ENCODE measurements around the gene CEP89. TPM values are rescaled to one million over a fixed set of nuclear protein-coding genes. Genes with fewer than 3 reads are reported as not detected.
"Not testable (repeated sequence)": the region's sequence is repeated elsewhere in the genome, so short reads cannot be mapped to it uniquely, and the experiment has no call there.

Gene CEP89
- total and polyA plus RNA-seq, 2 donors: 13.9 to 15.4 TPM

DNA sequence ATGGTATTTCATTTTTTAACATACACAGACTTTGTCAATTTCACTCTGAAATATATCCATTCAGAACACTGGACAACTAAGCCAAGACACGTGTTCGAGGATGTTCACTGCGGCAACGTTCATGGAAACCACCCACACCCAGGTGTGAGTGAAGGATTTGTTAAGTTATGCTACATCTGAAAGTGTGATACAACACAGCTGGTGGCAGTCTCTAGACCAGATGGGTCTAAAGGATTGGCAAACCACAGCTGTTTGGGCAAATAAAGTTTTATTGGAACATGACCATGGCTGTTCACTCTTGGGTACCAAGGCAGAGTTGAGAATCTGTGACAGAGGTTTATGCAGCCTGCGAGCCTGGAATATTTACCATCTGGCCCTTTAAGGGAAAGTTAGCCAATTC lies 114.2 kb downstream of the CEP89 start:
- Histone ChIP-seq H3K4me3 (ENCODE audit: low read depth, low read length) (no peak overlapping the region), H3K4me1 (ENCODE audit: insufficient read depth) (no peaks in the 10 kb centered on the region), H3K27ac (ENCODE audit: low read depth) (no peak overlapping the region), H3K36me3 (ENCODE audit: insufficient read depth) (no peaks in the 10 kb centered on the region)
- 82% methylated on average over 5 of the region's 5 CpGs for WGBS
- no peak for DNase-seq (ENCODE audit: extremely low spot score)

DNA sequence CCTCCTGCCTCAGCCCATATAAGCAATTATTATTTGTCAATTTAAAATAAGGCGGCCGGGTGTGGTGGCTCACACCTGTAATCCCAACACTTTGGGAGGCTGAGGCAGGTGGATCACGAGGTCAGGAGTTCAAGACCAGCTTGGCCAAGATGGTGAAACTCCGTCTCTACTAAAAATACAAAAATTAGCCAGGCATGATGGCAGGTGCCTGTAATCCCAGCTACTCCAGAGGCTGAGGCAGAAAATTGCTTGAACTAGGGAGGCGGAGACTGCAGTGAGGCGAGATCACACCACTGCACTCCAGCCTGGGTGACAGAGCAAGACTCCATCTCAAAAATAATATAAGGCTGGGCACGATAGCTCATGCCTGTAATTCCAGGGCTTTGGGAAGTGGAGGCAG lies 114.9 kb downstream of the CEP89 start:
- not testable (repeated sequence) for H3K4me1 ChIP-seq (ENCODE audit: insufficient read depth); H3K36me3 ChIP-seq (ENCODE audit: insufficient read depth); H3K4me3 ChIP-seq (ENCODE audit: low read depth, low read length); H3K27ac ChIP-seq (ENCODE audit: low read depth); DNase-seq (ENCODE audit: extremely low spot score)
- 94% methylated on average over 7 of the region's 7 CpGs for WGBS

DNA sequence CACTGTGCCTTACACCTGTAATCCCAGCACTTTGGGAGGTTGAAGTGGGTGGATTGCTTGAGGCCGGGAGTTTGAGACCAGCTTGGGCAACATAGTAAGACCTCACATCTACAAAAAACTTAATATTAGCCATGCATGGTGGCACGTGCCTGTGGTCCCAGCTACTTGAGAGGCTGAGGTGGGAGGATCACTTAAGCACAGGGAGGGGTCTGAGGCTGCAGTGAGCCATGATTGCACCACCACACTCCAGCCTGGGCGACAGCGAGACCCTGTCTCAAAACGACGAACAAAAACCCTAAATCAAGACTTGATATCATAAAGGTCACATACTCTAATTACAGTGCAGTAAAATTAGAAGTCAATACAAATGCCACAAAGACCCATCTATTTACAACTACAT lies 119.5 kb downstream of the CEP89 start:
- WGBS: 87% methylated on average over 6 of the region's 6 CpGs
- DNase-seq (ENCODE audit: extremely low spot score): no peak
- Histone ChIP-seq H3K27ac (ENCODE audit: low read depth) (no peak overlapping the region), H3K4me1 (ENCODE audit: insufficient read depth) (no peaks in the 10 kb centered on the region), H3K36me3 (ENCODE audit: insufficient read depth) (no peaks in the 10 kb centered on the region), H3K4me3 (ENCODE audit: low read depth, low read length) (no peak overlapping the region)

DNA sequence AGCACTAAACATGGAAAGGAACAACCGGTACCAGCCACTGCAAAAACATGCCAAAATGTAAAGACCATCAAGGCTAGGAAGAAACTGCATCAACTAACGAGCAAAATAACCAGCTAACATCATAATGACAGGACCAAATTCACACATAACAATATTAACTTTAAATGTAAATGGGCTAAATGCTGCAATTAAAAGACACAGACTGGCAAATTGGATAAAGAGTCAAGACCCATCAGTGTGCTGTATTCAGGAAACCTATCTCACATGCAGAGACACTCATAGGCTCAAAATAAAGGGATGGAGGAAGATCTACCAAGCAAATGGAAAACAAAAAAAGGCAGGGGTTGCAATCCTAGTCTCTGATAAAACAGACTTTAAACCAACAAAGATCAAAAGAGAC lies 123.7 kb downstream of the CEP89 start:
- not testable (repeated sequence) for DNase-seq (ENCODE audit: extremely low spot score); H3K36me3 ChIP-seq (ENCODE audit: insufficient read depth); H3K4me3 ChIP-seq (ENCODE audit: low read depth, low read length); H3K4me1 ChIP-seq (ENCODE audit: insufficient read depth); H3K27ac ChIP-seq (ENCODE audit: low read depth)
- WGBS: no CpG with 5 or more reads among the region's 2 CpGs

DNA sequence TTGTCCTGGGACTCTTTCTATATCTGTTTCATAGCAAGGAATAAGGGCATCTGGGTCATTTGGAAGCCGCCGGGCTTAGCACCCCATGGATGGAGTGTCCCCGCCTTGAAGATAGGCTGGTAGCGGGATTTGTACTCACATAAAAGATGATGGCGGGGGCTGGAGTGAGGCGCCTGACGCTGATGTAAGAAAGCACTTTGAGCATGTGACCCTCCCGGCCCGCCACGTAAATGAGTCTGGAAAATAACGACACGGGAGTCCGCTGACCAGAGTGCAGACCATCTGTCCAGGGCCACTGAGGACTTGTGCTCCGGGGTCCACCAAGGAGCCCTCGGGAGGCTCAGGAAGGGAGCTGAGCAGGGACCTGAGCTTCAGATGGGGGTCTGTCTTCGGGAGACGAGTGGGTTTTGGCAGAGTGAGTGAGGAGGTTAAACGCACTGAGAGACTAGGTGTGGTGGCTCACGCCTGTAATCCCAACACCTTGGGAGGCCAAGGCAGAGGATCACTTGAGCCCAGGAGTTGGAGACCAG lies 128.0 kb downstream of the CEP89 start:
- Histone ChIP-seq H3K4me3 (ENCODE audit: low read depth, low read length) (no peak overlapping the region), H3K4me1 (ENCODE audit: insufficient read depth) (no peaks in the 10 kb centered on the region), H3K36me3 (ENCODE audit: insufficient read depth) (no peaks in the 10 kb centered on the region), H3K27ac (ENCODE audit: low read depth) (no peak overlapping the region)
- DNase-seq (ENCODE audit: extremely low spot score): no peak
- WGBS: 93% methylated on average over 19 of the region's 19 CpGs

DNA sequence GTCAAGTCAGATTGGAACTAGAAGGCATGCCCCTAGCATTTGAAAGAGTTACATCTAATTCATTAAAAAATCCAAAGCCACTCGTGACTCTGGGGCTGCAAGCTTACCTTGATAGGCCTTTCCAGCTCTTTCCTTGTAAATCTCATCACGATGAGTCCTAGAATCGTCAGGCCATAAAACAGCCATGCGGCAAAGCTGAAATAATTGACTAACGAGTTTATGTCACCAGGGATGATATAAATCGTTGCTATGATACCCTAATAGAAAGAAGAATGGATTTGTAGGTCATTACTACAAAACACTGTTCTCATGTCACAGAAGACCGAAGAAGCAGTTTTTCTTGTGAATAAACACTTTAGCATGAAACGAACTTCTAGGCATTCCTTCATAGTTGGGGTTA lies 129.7 kb downstream of the CEP89 start:
- no peaks in the 10 kb centered on the region for H3K4me1 ChIP-seq (ENCODE audit: insufficient read depth)
- no peaks in the 10 kb centered on the region for H3K36me3 ChIP-seq (ENCODE audit: insufficient read depth)
- no peak for DNase-seq (ENCODE audit: extremely low spot score)
- H3K4me3 ChIP-seq (ENCODE audit: low read depth, low read length): no peak overlapping the region
- no peak overlapping the region for H3K27ac ChIP-seq (ENCODE audit: low read depth)
- WGBS: 64% methylated on average over 8 of the region's 8 CpGs

DNA sequence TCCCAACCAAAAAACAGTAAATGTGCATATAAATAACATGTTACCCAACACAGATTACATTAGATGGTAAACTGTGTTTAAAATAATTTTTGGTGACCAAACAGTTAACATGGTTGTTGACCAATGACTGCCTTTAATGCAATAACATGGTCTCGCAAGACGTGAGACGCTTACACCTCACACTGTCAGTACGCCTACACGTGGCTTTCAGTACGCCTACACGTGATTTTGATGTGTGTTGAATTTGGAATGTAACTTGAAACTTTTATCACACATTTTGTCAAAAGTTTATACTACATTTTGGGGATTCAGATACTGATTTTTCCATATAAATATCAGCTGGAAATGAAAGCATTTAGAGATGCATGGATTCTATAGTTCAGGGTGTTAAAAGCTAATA lies 134.2 kb downstream of the CEP89 start:
- Histone ChIP-seq H3K27ac (ENCODE audit: low read depth) (no peak overlapping the region), H3K4me1 (ENCODE audit: insufficient read depth) (no peaks in the 10 kb centered on the region), H3K4me3 (ENCODE audit: low read depth, low read length) (no peak overlapping the region), H3K36me3 (ENCODE audit: insufficient read depth) (no peaks in the 10 kb centered on the region)
- 72% methylated on average over 7 of the region's 7 CpGs for WGBS
- DNase-seq (ENCODE audit: extremely low spot score): no peak

DNA sequence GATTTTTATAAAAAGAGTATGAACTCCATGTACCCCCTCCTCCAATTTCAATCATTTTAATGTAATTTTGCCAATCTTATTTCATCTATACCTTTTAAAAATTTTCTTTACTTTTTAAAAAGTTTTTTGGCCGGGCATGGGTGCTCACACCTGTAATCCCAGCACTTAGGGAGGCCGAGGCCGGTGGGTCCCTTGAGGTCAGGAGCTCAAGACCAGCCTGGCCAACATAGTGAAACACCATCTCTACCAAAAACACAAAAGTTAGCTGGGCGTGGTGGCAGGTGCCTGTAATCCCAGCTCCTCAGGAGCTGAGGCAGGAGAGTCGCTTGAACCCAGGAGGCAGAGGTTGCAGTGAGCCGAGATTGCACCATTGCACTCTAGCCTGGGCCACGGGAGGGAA lies 138.4 kb downstream of the CEP89 start:
- H3K4me1 ChIP-seq (ENCODE audit: insufficient read depth); DNase-seq (ENCODE audit: extremely low spot score); H3K36me3 ChIP-seq (ENCODE audit: insufficient read depth); H3K27ac ChIP-seq (ENCODE audit: low read depth); H3K4me3 ChIP-seq (ENCODE audit: low read depth, low read length): not testable (repeated sequence)
- WGBS: 93% methylated on average over 7 of the region's 7 CpGs

DNA sequence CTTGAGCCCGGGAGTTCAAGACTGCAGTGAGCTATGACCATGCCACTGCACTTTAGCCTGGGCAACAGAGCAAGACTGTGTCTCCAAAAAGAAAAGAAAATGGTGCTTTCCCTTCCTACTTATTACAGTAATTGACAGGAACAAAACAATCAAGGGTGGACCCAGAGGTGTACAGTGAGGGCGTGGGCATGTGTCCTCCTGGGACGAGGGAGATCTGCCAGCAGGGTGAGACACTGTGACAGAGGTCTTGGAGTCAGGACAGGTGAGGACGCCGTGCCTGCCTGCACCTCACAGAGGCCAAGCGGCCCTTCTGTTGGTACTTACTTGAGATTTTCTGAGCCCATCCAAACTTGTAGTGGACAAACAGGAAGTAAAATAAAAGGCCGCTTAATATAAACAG lies 138.9 kb downstream of the CEP89 start:
- H3K4me3 ChIP-seq (ENCODE audit: low read depth, low read length); H3K36me3 ChIP-seq (ENCODE audit: insufficient read depth); H3K27ac ChIP-seq (ENCODE audit: low read depth); DNase-seq (ENCODE audit: extremely low spot score); H3K4me1 ChIP-seq (ENCODE audit: insufficient read depth): not testable (repeated sequence)
- WGBS: 89% methylated on average over 7 of the region's 7 CpGs

DNA sequence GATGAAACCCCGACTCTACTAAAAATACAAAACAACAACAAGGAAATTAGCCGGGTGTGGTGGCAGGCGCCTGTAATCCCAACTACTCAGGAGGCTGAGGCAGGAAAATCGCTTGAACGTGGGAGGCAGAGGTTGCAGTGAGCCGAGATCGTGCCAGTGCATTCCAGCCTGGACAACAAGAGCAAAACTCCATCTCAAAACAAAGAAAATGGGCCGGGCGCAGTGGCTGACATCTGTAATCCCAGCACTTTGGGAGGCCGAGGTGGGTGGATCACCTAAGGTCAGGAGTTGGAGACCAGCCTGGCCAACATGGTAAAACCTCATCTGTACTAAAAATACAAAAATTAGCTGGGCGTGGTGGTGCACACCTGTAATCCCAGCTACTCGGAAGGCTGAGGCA lies 139.7 kb downstream of the CEP89 start:
- 93% methylated on average over 12 of the region's 12 CpGs for WGBS
- H3K36me3 ChIP-seq (ENCODE audit: insufficient read depth); H3K4me3 ChIP-seq (ENCODE audit: low read depth, low read length); DNase-seq (ENCODE audit: extremely low spot score); H3K27ac ChIP-seq (ENCODE audit: low read depth); H3K4me1 ChIP-seq (ENCODE audit: insufficient read depth): not testable (repeated sequence)

DNA sequence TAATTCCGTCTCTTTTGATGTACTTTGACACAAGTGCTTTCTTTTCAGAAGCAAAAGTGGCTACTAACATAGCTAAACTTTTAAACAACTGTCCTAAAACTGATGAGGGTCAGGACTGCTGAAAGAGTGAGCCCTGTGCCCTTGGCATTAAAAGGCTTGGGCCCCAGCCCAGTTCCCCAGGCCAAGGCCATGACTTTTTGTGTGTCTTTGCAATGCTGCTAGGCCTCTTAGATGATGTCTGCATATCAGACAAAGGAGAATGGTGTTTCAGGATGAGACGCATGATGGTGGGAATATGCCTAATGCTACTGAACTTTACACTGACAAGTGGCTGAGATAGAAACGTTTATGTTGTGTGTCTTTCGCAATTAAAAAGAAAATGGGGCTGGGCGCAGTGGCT lies 140.1 kb downstream of the CEP89 start:
- Histone ChIP-seq H3K27ac (ENCODE audit: low read depth) (no peak overlapping the region), H3K36me3 (ENCODE audit: insufficient read depth) (no peaks in the 10 kb centered on the region)
- no peak for DNase-seq (ENCODE audit: extremely low spot score)

DNA sequence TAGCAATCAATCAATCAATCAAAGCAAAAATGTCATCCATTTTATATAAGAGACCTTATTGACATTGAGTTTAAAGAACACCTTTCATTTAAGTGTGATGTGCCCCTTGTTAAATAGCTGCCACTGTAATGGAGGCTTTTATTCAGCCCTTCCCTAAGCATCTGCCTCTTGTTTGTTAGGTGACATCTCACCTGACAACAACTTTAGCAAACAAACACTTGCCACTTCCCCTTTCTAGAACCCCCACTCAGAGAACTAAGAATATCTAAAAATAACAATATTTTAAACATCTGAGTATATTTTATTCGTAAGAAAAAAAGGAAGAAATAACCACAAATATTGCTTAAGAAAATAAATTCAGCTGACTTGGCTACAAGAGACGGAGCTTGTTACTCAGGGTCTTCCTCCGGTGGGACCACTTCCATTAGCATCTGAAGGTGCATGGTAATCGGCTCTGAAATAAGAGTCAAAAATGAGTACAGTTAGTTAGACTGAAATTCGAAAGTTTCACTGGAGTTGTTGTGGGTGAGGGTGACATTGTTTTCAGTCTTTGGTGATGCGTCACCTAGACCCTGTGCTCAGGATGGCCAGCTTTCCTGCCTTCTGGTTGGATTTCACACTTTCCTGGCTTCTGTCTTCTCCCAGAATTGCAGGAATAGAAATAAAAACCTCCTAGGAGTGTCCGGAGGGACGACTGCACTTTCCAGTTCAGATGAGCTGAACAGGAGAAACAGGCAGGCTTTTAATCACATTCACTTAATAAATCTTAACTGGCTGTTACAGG lies 141.3 kb downstream of the CEP89 start:
- Histone ChIP-seq H3K27ac (ENCODE audit: low read depth) (no peak overlapping the region), H3K4me1 (ENCODE audit: insufficient read depth) (no peaks in the 10 kb centered on the region), H3K4me3 (ENCODE audit: low read depth, low read length) (no peak overlapping the region), H3K36me3 (ENCODE audit: insufficient read depth) (no peaks in the 10 kb centered on the region)
- DNase-seq (ENCODE audit: extremely low spot score): no peak
- 80% methylated on average over 8 of the region's 8 CpGs for WGBS

More for the DNA sequence above, 140.1 kb downstream of the CEP89 start:
- 91% methylated on average over 5 of the region's 5 CpGs for WGBS
- H3K4me3 ChIP-seq (ENCODE audit: low read depth, low read length): no peak overlapping the region
- no peaks in the 10 kb centered on the region for H3K4me1 ChIP-seq (ENCODE audit: insufficient read depth)

DNA sequence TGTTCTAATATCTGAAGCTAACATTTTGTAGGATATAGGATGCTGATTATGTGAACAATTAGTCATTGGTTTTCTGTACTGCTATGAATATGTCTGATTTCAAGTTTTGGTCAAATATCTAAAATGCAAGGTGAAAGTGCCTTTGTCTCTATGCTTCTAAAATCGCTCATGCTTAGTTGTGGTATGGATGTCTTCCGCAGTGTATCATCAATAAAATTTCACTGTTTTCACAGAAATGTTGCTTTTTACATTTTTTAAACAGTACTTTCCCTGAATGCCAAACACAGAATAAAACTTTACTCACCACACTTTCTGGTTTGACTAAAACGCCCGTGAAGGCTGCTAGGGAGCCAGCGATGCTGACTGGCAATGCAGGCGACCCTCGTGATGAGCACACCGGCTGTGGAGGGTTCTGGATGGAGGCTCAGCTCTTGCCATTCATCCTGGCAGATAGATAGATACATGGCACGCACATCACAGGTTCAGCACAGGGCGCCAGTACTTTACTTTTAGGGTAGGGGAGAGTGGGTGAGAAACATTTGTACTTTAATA lies 142.3 kb downstream of the CEP89 start:
- H3K27ac ChIP-seq (ENCODE audit: low read depth): no peak overlapping the region
- no peak for DNase-seq (ENCODE audit: extremely low spot score)
- H3K4me3 ChIP-seq (ENCODE audit: low read depth, low read length): no peak overlapping the region
- 92% methylated on average over 10 of the region's 10 CpGs for WGBS
- no peaks in the 10 kb centered on the region for H3K36me3 ChIP-seq (ENCODE audit: insufficient read depth)
- H3K4me1 ChIP-seq (ENCODE audit: insufficient read depth): no peaks in the 10 kb centered on the region

DNA sequence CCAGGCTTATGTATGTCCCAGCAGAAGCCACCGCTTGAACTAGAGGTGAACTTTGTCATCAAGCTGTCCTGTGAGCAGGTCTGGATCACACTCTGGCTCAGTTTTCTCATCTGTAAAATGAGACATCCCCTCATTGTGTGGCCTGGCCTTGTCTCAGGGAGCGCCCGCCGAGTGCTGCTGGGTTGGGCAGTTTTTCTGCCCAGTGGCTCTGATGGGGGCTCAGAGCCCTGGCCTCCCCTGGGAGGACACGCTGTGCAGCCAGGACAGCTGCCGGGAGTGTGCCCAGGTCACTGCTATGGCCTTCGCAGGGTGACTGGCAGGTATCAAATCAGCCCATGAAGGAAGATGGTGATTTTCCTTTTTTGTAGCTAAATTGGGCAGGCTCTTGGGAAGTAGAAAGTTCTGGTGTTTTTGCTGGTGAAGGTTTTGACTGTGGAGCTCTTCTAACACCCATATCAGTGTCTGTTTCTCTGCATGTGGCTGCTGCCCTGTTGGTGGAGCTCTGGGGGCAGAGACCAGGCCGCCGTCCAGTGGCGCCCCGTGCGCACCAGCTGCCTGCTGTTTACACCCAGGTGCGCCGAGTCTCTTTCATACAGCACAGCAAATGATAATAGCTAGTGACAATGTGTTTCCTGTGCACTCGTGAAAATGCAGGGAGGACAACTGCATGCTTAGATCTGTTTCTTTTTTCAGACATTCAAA lies 143.0 kb downstream of the CEP89 start:
- no peaks in the 10 kb centered on the region for H3K36me3 ChIP-seq (ENCODE audit: insufficient read depth)
- no peaks in the 10 kb centered on the region for H3K4me1 ChIP-seq (ENCODE audit: insufficient read depth)
- 87% methylated on average over 15 of the region's 15 CpGs for WGBS
- H3K4me3 ChIP-seq (ENCODE audit: low read depth, low read length): no peak overlapping the region
- H3K27ac ChIP-seq (ENCODE audit: low read depth): no peak overlapping the region
- no peak for DNase-seq (ENCODE audit: extremely low spot score)
